Gastrocnemius medialis (tissue), 4 donors: Measurements from ENCODE around the gene HM13. TPM values are rescaled to one million over a fixed set of nuclear protein-coding genes. Genes with fewer than 3 reads are reported as not detected.

Source experiments
- ATAC-seq, 2 donors: fragments of 150-250 bp; one replicate each; pipeline ENCODE4 v1.9.1; 2016
- DNase-seq, 2 donors: peaks; one replicate each; pipeline ENCODE4 v3.0.0-alpha.2; 2019
- H3K27ac ChIP-seq, 4 donors: fragments of 200-600 bp; sonication (generic); 1 replicate in 1 of 4; 2 replicates in 3 of 4; pipeline ENCODE4 v1.5.1; 2016 to 2018; ENCODE audit warnings: mild to moderate bottlenecking in 2 of 4, moderate library complexity in 1 of 4
- H3K27me3 ChIP-seq, 3 donors: fragments of 200-600 bp; sonication (generic) in 2 of 3; 1 replicate in 1 of 3; 2 replicates in 2 of 3; pipeline versions ENCODE4 v1.5.1 to v1.6.0; 2016 to 2019; ENCODE audit warnings: mild to moderate bottlenecking in 1 of 3, moderate library complexity in 1 of 3
- H3K36me3 ChIP-seq, 2 donors: fragments of 200-600 bp; sonication (generic) in 1 of 2; one replicate each; pipeline ENCODE4 v1.5.1; 2017 to 2018
- H3K4me1 ChIP-seq, 2 donors: fragments of 200-600 bp; sonication (generic) in 1 of 2; one replicate each; pipeline ENCODE4 v1.5.1; 2016 to 2017; ENCODE audit warnings: mild to moderate bottlenecking in 2 of 2
- H3K4me3 ChIP-seq, 4 donors: fragments of 200-600 bp; sonication (generic) in 3 of 4; 1 replicate in 1 of 4; 2 replicates in 3 of 4; pipeline ENCODE4 v1.5.1; 2016 to 2019; ENCODE audit warnings: mild to moderate bottlenecking in 2 of 4
- H3K9me3 ChIP-seq, 3 donors: fragments of 200-600 bp; sonication (generic) in 2 of 3; 1 replicate in 1 of 3; 2 replicates in 2 of 3; pipeline ENCODE4 v1.5.1; 2016 to 2019
- POLR2A ChIP-seq, 2 donors: fragments of 450-650 bp; IDR thresholded peaks; one replicate each; pipeline ENCODE4 v1.6.1; 2017; ENCODE audit warnings: antibody characterized with exemption in 2 of 2, mild to moderate bottlenecking in 2 of 2, moderate library complexity in 2 of 2
- in situ Hi-C, 4 donors: fragments of 200-750 bp; cut with MboI; loops; one replicate each; pipeline versions ENCODE4 v1.15.0 to v1.8.0; 2017; ENCODE audit warnings: low sequenced_read_pairs in 4 of 4
- intact Hi-C: fragments of 100-400 bp; cut with DNase I; formaldehyde crosslinking; loops from one replicate; pipeline ENCODE4 v1.15.1; 2023; ENCODE audit warnings: low total_unique reads
- total RNA-seq, 4 donors: library from RNA; depleted of rRNA; stranded (reverse); fragments of >200 nt; gene quantifications; one replicate each; pipeline versions ENCODE4 v1.1.0 to v1.2.3, GENCODE V29; 2016
- TF ChIP-seq, protein P1 (sequence below), 5 experiments: fragments of 450-650 bp in 3 of 5; fragments of 200-600 bp in 2 of 5; sonication (generic) in 2 of 5; IDR thresholded peaks in 4 of 5; conservative IDR thresholded peaks in 1 of 5; 1 replicate in 4 of 5; 2 replicates in 1 of 5; pipeline ENCODE4 v1.5.1; 2016 to 2019; ENCODE audit warnings: antibody characterized with exemption in 5 of 5, mild to moderate bottlenecking in 3 of 5, moderate library complexity in 3 of 5

Gene HM13
- total RNA-seq, 4 donors from 2014 or later: 22.7 to 31.0 (median 26.4) TPM

- Histone ChIP-seq H3K4me3 (no peak overlapping the region), H3K9me3 (no peaks in the 10 kb centered on the region), H3K4me1 (no peaks in the 10 kb centered on the region), H3K27ac (peak overlapping the region in 3 of 4 donors; percentile 5 to 52 (median 35)), H3K36me3 (no peaks in the 10 kb centered on the region), H3K27me3 (no peaks in the 10 kb centered on the region)
- ATAC-seq (no peak), DNase-seq (no peak)
- no peak for TF ChIP-seq POLR2A (IDR thresholded peaks at IDR 0.05)
- TF ChIP-seq, protein P1, sequence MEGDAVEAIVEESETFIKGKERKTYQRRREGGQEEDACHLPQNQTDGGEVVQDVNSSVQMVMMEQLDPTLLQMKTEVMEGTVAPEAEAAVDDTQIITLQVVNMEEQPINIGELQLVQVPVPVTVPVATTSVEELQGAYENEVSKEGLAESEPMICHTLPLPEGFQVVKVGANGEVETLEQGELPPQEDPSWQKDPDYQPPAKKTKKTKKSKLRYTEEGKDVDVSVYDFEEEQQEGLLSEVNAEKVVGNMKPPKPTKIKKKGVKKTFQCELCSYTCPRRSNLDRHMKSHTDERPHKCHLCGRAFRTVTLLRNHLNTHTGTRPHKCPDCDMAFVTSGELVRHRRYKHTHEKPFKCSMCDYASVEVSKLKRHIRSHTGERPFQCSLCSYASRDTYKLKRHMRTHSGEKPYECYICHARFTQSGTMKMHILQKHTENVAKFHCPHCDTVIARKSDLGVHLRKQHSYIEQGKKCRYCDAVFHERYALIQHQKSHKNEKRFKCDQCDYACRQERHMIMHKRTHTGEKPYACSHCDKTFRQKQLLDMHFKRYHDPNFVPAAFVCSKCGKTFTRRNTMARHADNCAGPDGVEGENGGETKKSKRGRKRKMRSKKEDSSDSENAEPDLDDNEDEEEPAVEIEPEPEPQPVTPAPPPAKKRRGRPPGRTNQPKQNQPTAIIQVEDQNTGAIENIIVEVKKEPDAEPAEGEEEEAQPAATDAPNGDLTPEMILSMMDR (IDR thresholded peaks at IDR 0.05 in 4 of 5, conservative IDR thresholded peaks at IDR 0.05 in 1 of 5): no peak
- in situ Hi-C loops (no loop called here), intact Hi-C loops (no loop called here)
These were observed 79.2 kb downstream of the HM13 start for GRCh38 chr20:31593221-31594001.

GRCh38 chr20:31594002-31594557 is 79.8 kb downstream of the HM13 start:
- peak overlapping the region in 2 of 4 donors; percentile 35 to 78 for H3K27ac ChIP-seq
- in situ Hi-C loops: no loop called here
- ATAC-seq: no peak

DNA sequence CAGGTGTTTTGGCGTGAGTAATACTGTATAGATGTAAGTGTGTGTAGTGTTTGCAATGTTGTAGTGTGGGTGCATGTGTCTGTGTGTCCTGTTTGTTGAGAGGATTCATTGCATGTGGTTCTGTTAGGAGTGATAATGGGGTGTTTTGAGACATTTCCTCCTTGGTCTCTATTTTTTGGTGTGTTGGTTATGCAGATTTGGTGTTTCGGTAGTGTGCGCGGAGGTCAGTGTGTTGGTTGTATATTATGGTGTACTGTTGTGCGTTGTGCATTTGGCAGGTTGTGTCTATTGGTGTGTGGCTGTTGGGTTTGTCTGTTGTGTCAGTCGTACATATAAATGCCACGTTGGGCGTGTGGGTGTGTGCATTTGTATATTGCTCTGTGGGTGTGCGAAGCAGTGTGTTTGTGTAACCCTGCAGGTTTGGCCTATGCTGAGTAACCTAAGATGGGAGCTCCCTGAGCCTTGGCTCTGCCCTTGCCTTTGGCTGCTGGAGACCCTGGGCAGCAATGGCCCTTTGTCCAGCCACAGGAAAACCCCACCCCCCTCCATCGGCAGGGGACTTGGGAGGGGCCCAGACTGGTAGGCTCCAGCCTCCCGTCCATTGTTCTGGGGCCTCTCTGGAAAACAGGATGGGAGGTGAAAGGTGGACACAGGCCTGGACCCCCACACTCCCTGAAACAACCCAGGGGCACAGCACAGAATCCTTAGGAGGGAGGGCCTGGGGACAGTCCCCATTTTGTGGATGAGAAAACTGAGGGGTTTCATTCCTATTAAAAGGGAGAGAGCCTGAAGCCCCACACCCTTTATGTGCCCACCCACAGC is 80.5 kb downstream of the HM13 start:
- no peaks in the 10 kb centered on the region for H3K27me3 ChIP-seq
- H3K4me1 ChIP-seq: no peaks in the 10 kb centered on the region
- TF ChIP-seq, protein P1 (IDR thresholded peaks at IDR 0.05 in 4 of 5, conservative IDR thresholded peaks at IDR 0.05 in 1 of 5): no peak
- TF ChIP-seq POLR2A (IDR thresholded peaks at IDR 0.05): no peak
- peak overlapping the region; percentile 54 to 78 (median 66) for H3K27ac ChIP-seq
- H3K4me3 ChIP-seq: no peak overlapping the region
- DNase-seq (no peak), ATAC-seq (peak; percentile 42 to 51)
- no peaks in the 10 kb centered on the region for H3K36me3 ChIP-seq
- H3K9me3 ChIP-seq: no peaks in the 10 kb centered on the region
- intact Hi-C loops: no loop called here
- in situ Hi-C loops: no loop called here

More at GRCh38 chr20:31594002-31594557, 79.8 kb downstream of the HM13 start:
- Histone ChIP-seq H3K27me3 (no peaks in the 10 kb centered on the region), H3K4me3 (no peak overlapping the region), H3K4me1 (no peaks in the 10 kb centered on the region), H3K9me3 (no peaks in the 10 kb centered on the region), H3K36me3 (no peaks in the 10 kb centered on the region)
- intact Hi-C loops: no loop called here
- no peak for TF ChIP-seq POLR2A (IDR thresholded peaks at IDR 0.05)
- TF ChIP-seq, protein P1 (IDR thresholded peaks at IDR 0.05 in 4 of 5, conservative IDR thresholded peaks at IDR 0.05 in 1 of 5): no peak
- DNase-seq: no peak

- in situ Hi-C loops (no loop called here), intact Hi-C loops (no loop called here)
- no peaks in the 10 kb centered on the region for H3K27me3 ChIP-seq
- no peak overlapping the region for H3K4me3 ChIP-seq
- H3K4me1 ChIP-seq: no peaks in the 10 kb centered on the region
- no peak for ATAC-seq
- DNase-seq: no peak
- no peaks in the 10 kb centered on the region for H3K9me3 ChIP-seq
- TF ChIP-seq, protein P1 (IDR thresholded peaks at IDR 0.05 in 4 of 5, conservative IDR thresholded peaks at IDR 0.05 in 1 of 5): no peak
- TF ChIP-seq POLR2A (IDR thresholded peaks at IDR 0.05): no peak
- H3K36me3 ChIP-seq: no peaks in the 10 kb centered on the region
- peak overlapping the region; percentile 54 to 78 (median 66) for H3K27ac ChIP-seq
These were observed 81.1 kb downstream of the HM13 start for GRCh38 chr20:31595380-31595653.
